IMR-90 (cell line): ENCODE data around the gene LDLRAD4. TPM values are rescaled to one million over a fixed set of nuclear protein-coding genes. Genes with fewer than 3 reads are reported as not detected.

ENCODE experiments used
- ATAC-seq: fragments of 200-7000 bp; cut with Tn5 transposase; 2 replicates; pipeline ENCODE4 v1.9.1; 2020; ENCODE audit warnings: low read depth, mild to moderate bottlenecking, moderate library complexity
- BruUV-seq: library from RNA; stranded (reverse); fragments of 400-500 nt; replicated peaks from 2 replicates; lab custom pipeline; 2021; lab: Mats Ljungman, UMichigan
- CTCF ChIA-PET: fragments of 300-600 bp; formaldehyde crosslinking; extraction: SDS; loops from one replicate; lab custom pipeline; 2021; ENCODE audit warnings: antibody characterized with exemption; lab: Yijun Ruan, JAX
- POLR2A ChIA-PET: fragments of 300-600 bp; sonication (Branson Sonifier 250); formaldehyde crosslinking; loops from one replicate; lab custom pipeline; 2022; ENCODE audit warnings: antibody characterized with exemption; ENCODE audit not compliant: unreplicated experiment; lab: Charles Lee
- DNase-seq: peaks from one replicate; pipeline ENCODE4 v3.0.0; 2013
- H2AFZ ChIP-seq: replicated peaks from 2 replicates; pipeline ENCODE3; 2013; ENCODE audit warnings: low read length, mild to moderate bottlenecking; ENCODE audit not compliant: poor library complexity
- H2AK5ac ChIP-seq: 2 replicates; pipeline ENCODE4 v1.6.1; 2013; ENCODE audit warnings: low read depth, low read length, inconsistent platforms
- H2AK9ac ChIP-seq: replicated peaks from 2 replicates; pipeline ENCODE3; 2013; ENCODE audit warnings: mild to moderate bottlenecking, low read depth, low read length, moderate library complexity; ENCODE audit not compliant: poor library complexity
- H2BK120ac ChIP-seq: 2 replicates; pipeline ENCODE4 v1.6.1; 2013; ENCODE audit warnings: low read depth, low read length, inconsistent platforms
- H2BK15ac ChIP-seq: 3 replicates; pipeline ENCODE4 v1.6.1; 2013; ENCODE audit warnings: low read depth, low read length, inconsistent platforms
- H2BK20ac ChIP-seq: 2 replicates; pipeline ENCODE4 v1.6.1; 2013; ENCODE audit warnings: low read depth, mild to moderate bottlenecking, inconsistent platforms, low read length, moderate library complexity
- H2BK5ac ChIP-seq: 2 replicates; pipeline ENCODE4 v1.6.1; 2013; ENCODE audit warnings: mild to moderate bottlenecking, low read depth, low read length, inconsistent platforms; ENCODE audit not compliant: poor library complexity, severe bottlenecking
- H3K14ac ChIP-seq: replicated peaks from 2 replicates; pipeline ENCODE4 v1.6.1; 2013; ENCODE audit warnings: low read depth, low read length, inconsistent platforms
- H3K18ac ChIP-seq: 2 replicates; pipeline ENCODE4 v1.6.1; 2013; ENCODE audit warnings: low read depth, low read length, control low read depth
- H3K23ac ChIP-seq: 2 replicates; pipeline ENCODE4 v1.6.1; 2013; ENCODE audit warnings: low read depth, low read length, inconsistent platforms
- H3K27ac ChIP-seq: 2 replicates; pipeline ENCODE4 v1.5.1; 2013; ENCODE audit warnings: mild to moderate bottlenecking, control low read depth, low read length; ENCODE audit not compliant: insufficient read depth
- H3K27me3 ChIP-seq: 2 replicates; pipeline ENCODE4 v1.6.1; 2013; ENCODE audit warnings: low read length; ENCODE audit not compliant: control insufficient read depth, insufficient read depth
- H3K36me3 ChIP-seq: 2 replicates; pipeline ENCODE4 v1.6.1; 2013; ENCODE audit warnings: low read length, mixed read lengths; ENCODE audit not compliant: control insufficient read depth, insufficient read depth
- H3K4ac ChIP-seq: 2 replicates; pipeline ENCODE4 v1.6.1; 2013; ENCODE audit warnings: low read depth, low read length, inconsistent platforms
- H3K4me1 ChIP-seq: 2 replicates; pipeline ENCODE4 v1.6.1; 2013; ENCODE audit warnings: low read length, mixed read lengths; ENCODE audit not compliant: control insufficient read depth, insufficient read depth
- H3K4me2 ChIP-seq: 2 replicates; pipeline ENCODE4 v1.6.1; 2013; ENCODE audit warnings: low read depth, mild to moderate bottlenecking, control low read depth, low read length, moderate library complexity
- H3K4me3 ChIP-seq: 2 replicates; pipeline ENCODE4 v1.5.1; 2013; ENCODE audit warnings: low read depth, mild to moderate bottlenecking, control low read depth, low read length, moderate library complexity; ENCODE audit not compliant: insufficient read depth
- H3K56ac ChIP-seq: 2 replicates; pipeline ENCODE4 v1.6.1; 2013; ENCODE audit warnings: low read length, inconsistent platforms; ENCODE audit not compliant: insufficient read depth; ENCODE audit errors: extremely low read depth
- H3K79me1 ChIP-seq, 2 experiments: 2 replicates each; pipeline ENCODE4 v1.6.1; 2013; ENCODE audit warnings: low read length in 2 of 2, inconsistent platforms in 1 of 2, low read depth in 1 of 2
- H3K9ac ChIP-seq: 2 replicates; pipeline ENCODE4 v1.6.1; 2013; ENCODE audit warnings: low read depth, low read length, control low read depth
- H3K9me1 ChIP-seq: 2 replicates; pipeline ENCODE4 v1.6.1; 2013; ENCODE audit warnings: low read length, inconsistent platforms; ENCODE audit not compliant: insufficient read depth
- H3K9me3 ChIP-seq: 2 replicates; pipeline ENCODE4 v1.6.1; 2013; ENCODE audit warnings: low read length; ENCODE audit not compliant: control insufficient read depth, insufficient read depth
- H4K20me1 ChIP-seq: 2 replicates; pipeline ENCODE4 v1.6.1; 2013; ENCODE audit warnings: low read length, inconsistent platforms; ENCODE audit not compliant: insufficient read depth
- H4K5ac ChIP-seq: 2 replicates; pipeline ENCODE4 v1.6.1; 2013; ENCODE audit warnings: mild to moderate bottlenecking, low read depth, low read length, control low read depth
- H4K8ac ChIP-seq, 2 experiments: 2 replicates each; pipeline ENCODE4 v1.6.1; 2013; ENCODE audit warnings: low read depth in 2 of 2, low read length in 2 of 2, control low read depth in 1 of 2, inconsistent platforms in 1 of 2
- H4K91ac ChIP-seq: 2 replicates; pipeline ENCODE4 v1.6.1; 2013; ENCODE audit warnings: low read depth, low read length, inconsistent platforms; ENCODE audit not compliant: insufficient read depth
- BHLHE40 ChIP-seq: fragments of 150-350 bp; IDR thresholded peaks from 2 replicates; pipeline ENCODE4 v1.6.1; 2016; ENCODE audit warnings: mild to moderate bottlenecking, low read depth, low read length
- CEBPB ChIP-seq: IDR thresholded peaks from 2 replicates; pipeline ENCODE4 v1.6.1; 2012; ENCODE audit warnings: low read depth, low read length, improper control_type of control experiment
- CHD1 ChIP-seq: IDR thresholded peaks from 2 replicates; pipeline ENCODE4 v1.6.1; 2012; ENCODE audit warnings: low read depth, low read length, improper control_type of control experiment
- ELK1 ChIP-seq: fragments of 150-350 bp; IDR thresholded peaks from 2 replicates; pipeline ENCODE4 v1.6.1; 2016; ENCODE audit warnings: low read depth, mild to moderate bottlenecking, low read length, moderate library complexity, borderline replicate concordance
- FOS ChIP-seq: fragments of 150-350 bp; IDR thresholded peaks from 2 replicates; pipeline ENCODE4 v1.6.1; 2016; ENCODE audit warnings: low read depth, low read length
- MAFK ChIP-seq: IDR thresholded peaks from 2 replicates; pipeline ENCODE4 v1.6.1; 2012; ENCODE audit warnings: low read depth, low read length, improper control_type of control experiment
- MAZ ChIP-seq: IDR thresholded peaks from 2 replicates; pipeline ENCODE4 v1.6.1; 2012; ENCODE audit warnings: low read depth, mild to moderate bottlenecking, low read length, improper control_type of control experiment, moderate library complexity, borderline replicate concordance
- MXI1 ChIP-seq: IDR thresholded peaks from 2 replicates; pipeline ENCODE4 v1.6.1; 2012; ENCODE audit warnings: low read depth, mild to moderate bottlenecking, low read length, moderate library complexity, borderline replicate concordance
- NFE2L2 ChIP-seq: fragments of 150-350 bp; IDR thresholded peaks from 2 replicates; pipeline ENCODE4 v1.6.1; 2016; ENCODE audit warnings: low read depth, mild to moderate bottlenecking, low read length
- POLR2A ChIP-seq: IDR thresholded peaks from 2 replicates; pipeline ENCODE4 v1.6.1; 2012; ENCODE audit warnings: mild to moderate bottlenecking, low read depth, low read length
- RAD21 ChIP-seq: IDR thresholded peaks from 2 replicates; pipeline ENCODE4 v1.6.1; 2012; ENCODE audit warnings: low read length, improper control_type of control experiment
- RCOR1 ChIP-seq: IDR thresholded peaks from 2 replicates; pipeline ENCODE4 v1.6.1; 2012; ENCODE audit warnings: mild to moderate bottlenecking, low read length, improper control_type of control experiment; ENCODE audit not compliant: insufficient replicate concordance
- RFX5 ChIP-seq: IDR thresholded peaks from 2 replicates; pipeline ENCODE4 v1.8.0; 2012; ENCODE audit warnings: low read depth, mild to moderate bottlenecking, low read length, moderate library complexity
- SMC3 ChIP-seq: fragments of 150-350 bp; IDR thresholded peaks from 2 replicates; pipeline ENCODE4 v1.6.1; 2016; ENCODE audit warnings: low read depth, mild to moderate bottlenecking, antibody characterized with exemption, low read length, moderate library complexity
- WGBS, 2 experiments: methylation state at CpG; one replicate each; pipeline versions ENCODE4 v1.1.5 to v1.1.7; 2013; ENCODE audit warnings: missing lambda C conversion rate in 2 of 2; ENCODE audit not compliant: insufficient read length in 1 of 2; ENCODE audit errors: extremely low coverage in 2 of 2; 5-methylcytosine and 5-hydroxymethylcytosine counted together
- dilution Hi-C: fragments of 300-500 bp; cut with HindIII; formaldehyde crosslinking; loops from one replicate; pipeline ENCODE4 v1.14.3; 2018; ENCODE audit warnings: low sequenced_read_pairs; ENCODE audit not compliant: unreplicated experiment
- in situ Hi-C: fragments of 300-500 bp; cut with MboI; formaldehyde crosslinking; loops from 3 replicates; pipeline ENCODE4 v1.14.3; 2019; ENCODE audit warnings: low sequenced_read_pairs, inconsistent platforms, mixed read lengths
- intact Hi-C: fragments of 100-400 bp; cut with micrococcal nuclease; formaldehyde crosslinking; loops from 2 replicates; pipeline ENCODE4 v1.10.0; 2022
- polyA plus RNA-seq, 3 experiments: library from polyadenylated mRNA; depleted of rRNA; stranded (reverse); fragments of >200 nt; gene quantifications; 2 replicates each; pipeline ENCODE4 v1.2.3, GENCODE V29; 2012; ENCODE audit warnings: low replicate concordance in 1 of 3
- total RNA-seq: library from RNA; depleted of rRNA; stranded (reverse); fragments of >200 nt; gene quantifications from 2 replicates; pipeline ENCODE4 v1.2.3, GENCODE V29; 2012
- TF ChIP-seq, protein P1 (sequence below): conservative IDR thresholded peaks from 2 replicates; pipeline ENCODE4 v1.5.1; 2012; ENCODE audit warnings: mild to moderate bottlenecking, low read depth, low read length, improper control_type of control experiment

LDLRAD4 gene
- total and polyA plus RNA-seq, 2 of the 4 experiments (the other 2 are of a cell fraction): not detected

DNA sequence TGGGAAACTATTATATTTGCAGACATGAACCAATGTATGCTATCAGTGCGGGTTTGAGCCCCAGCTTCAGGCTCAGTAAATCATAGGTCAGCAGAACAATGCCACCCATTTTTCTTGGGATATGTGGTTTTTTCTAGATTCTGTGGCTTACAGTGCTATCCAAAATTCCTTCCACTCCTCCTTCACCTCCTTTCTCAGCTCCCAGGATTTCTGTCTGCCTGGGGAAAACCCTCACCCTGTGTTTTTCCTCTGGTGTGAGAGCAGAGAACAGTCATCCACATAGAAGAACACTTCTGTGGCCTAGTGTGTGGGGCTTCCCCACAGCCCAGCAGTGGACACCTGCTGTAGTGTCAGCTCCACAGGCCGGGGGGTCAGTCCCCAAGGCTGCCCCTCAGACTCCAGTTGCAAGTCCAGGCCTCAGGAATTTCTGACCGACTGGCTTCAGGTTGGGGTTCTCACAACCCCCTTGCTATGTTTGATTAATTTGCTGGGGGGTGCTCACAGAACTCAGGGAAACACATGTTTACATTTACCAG, 238.2 kb downstream of the LDLRAD4 start:
- WGBS, 2 experiments: no CpG with 5 or more reads among the region's 3 CpGs
- no peak overlapping the region for H2AK9ac ChIP-seq
- H3K4me2 ChIP-seq: no peak overlapping the region
- ChIA-PET CTCF (no interaction called here), POLR2A (no interaction called here)
- no peak overlapping the region for H2BK120ac ChIP-seq
- ATAC-seq (no peak), DNase-seq (no peak)
- H3K9me3 ChIP-seq: no peaks in the 10 kb centered on the region
- no peaks in the 10 kb centered on the region for H3K27me3 ChIP-seq
- dilution Hi-C loops: no loop called here
- no peak overlapping the region for H3K27ac ChIP-seq
- no peak overlapping the region for H3K4ac ChIP-seq
- intact Hi-C loops: no loop called here
- H3K23ac ChIP-seq: no peak overlapping the region
- TF ChIP-seq CEBPB (no peak), CHD1 (no peak), MAFK (no peak), ELK1 (no peak), MXI1 (no peak), BHLHE40 (no peak), NFE2L2 (no peak), POLR2A (no peak), RFX5 (no peak), MAZ (no peak), FOS (no peak), SMC3 (no peak), RCOR1 (no peak), RAD21 (no peak)
- TF ChIP-seq, protein P1, sequence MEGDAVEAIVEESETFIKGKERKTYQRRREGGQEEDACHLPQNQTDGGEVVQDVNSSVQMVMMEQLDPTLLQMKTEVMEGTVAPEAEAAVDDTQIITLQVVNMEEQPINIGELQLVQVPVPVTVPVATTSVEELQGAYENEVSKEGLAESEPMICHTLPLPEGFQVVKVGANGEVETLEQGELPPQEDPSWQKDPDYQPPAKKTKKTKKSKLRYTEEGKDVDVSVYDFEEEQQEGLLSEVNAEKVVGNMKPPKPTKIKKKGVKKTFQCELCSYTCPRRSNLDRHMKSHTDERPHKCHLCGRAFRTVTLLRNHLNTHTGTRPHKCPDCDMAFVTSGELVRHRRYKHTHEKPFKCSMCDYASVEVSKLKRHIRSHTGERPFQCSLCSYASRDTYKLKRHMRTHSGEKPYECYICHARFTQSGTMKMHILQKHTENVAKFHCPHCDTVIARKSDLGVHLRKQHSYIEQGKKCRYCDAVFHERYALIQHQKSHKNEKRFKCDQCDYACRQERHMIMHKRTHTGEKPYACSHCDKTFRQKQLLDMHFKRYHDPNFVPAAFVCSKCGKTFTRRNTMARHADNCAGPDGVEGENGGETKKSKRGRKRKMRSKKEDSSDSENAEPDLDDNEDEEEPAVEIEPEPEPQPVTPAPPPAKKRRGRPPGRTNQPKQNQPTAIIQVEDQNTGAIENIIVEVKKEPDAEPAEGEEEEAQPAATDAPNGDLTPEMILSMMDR: no peak
- no peak overlapping the region for H4K91ac ChIP-seq
- no peak overlapping the region for H2BK5ac ChIP-seq
- no peak overlapping the region for H4K8ac ChIP-seq
- H3K14ac ChIP-seq: no peak overlapping the region
- H3K4me3 ChIP-seq: no peak overlapping the region
- H3K4me1 ChIP-seq: no peaks in the 10 kb centered on the region
- H4K20me1 ChIP-seq: no peaks in the 10 kb centered on the region
- H3K36me3 ChIP-seq: no peaks in the 10 kb centered on the region
- H2BK20ac ChIP-seq: no peak overlapping the region
- no peak overlapping the region for H2BK15ac ChIP-seq
- no peak overlapping the region for H2AK5ac ChIP-seq
- no peaks in the 10 kb centered on the region for H3K79me1 ChIP-seq
- H3K9me1 ChIP-seq: no peaks in the 10 kb centered on the region
- H4K5ac ChIP-seq: no peak overlapping the region
- no TSS peak for BruUV-seq
- H2AFZ ChIP-seq: no peak overlapping the region
- in situ Hi-C loops: no loop called here
- no peak overlapping the region for H3K18ac ChIP-seq
- no peak overlapping the region for H3K9ac ChIP-seq
- H3K56ac ChIP-seq: no peak overlapping the region
